HUDEP-2 (cell line): ENCODE results near the gene KRT3.

Source experiments
- DNase-seq, 76 experiments: peaks; one replicate each; lab custom pipeline; 2025; ENCODE audit not compliant: unreplicated experiment in 76 of 76; lab: John Stamatoyannopoulos, UW

The KRT3 gene

GRCh38 chr12:52828156-52828555 is 32.2 kb upstream of the KRT3 start:
- DNase-seq: no peak

- no peak for DNase-seq
Measured at GRCh38 chr12:52827499-52828090, 31.7 kb upstream of the KRT3 start.

GRCh38 chr12:52826611-52827498 is 30.9 kb upstream of the KRT3 start:
- DNase-seq: no peak

GRCh38 chr12:52825961-52826360 is 30.0 kb upstream of the KRT3 start:
- DNase-seq: no peak

GRCh38 chr12:52824741-52825410 is 29.0 kb upstream of the KRT3 start:
- no peak for DNase-seq

GRCh38 chr12:52823761-52824450 is 28.0 kb upstream of the KRT3 start:
- DNase-seq: no peak

- no peak for DNase-seq
Measured at GRCh38 chr12:52822771-52823510, 27.0 kb upstream of the KRT3 start.

- DNase-seq: no peak
Measured at GRCh38 chr12:52821826-52822660, 26.1 kb upstream of the KRT3 start.

GRCh38 chr12:52821071-52821730 is 25.3 kb upstream of the KRT3 start:
- DNase-seq: no peak

- DNase-seq: no peak
Measured at GRCh38 chr12:52820521-52820920, 24.6 kb upstream of the KRT3 start.

- no peak for DNase-seq
Measured at GRCh38 chr12:52819731-52820510, 24.0 kb upstream of the KRT3 start.

GRCh38 chr12:52818887-52819420 is 23.0 kb upstream of the KRT3 start:
- DNase-seq: no peak

GRCh38 chr12:52818388-52818787 is 22.5 kb upstream of the KRT3 start:
- no peak for DNase-seq

GRCh38 chr12:52817699-52818238 is 21.9 kb upstream of the KRT3 start:
- no peak for DNase-seq

GRCh38 chr12:52817003-52817698 is 21.2 kb upstream of the KRT3 start:
- no peak for DNase-seq

GRCh38 chr12:52815676-52816588 is 20.0 kb upstream of the KRT3 start:
- no peak for DNase-seq
